K562 (cell line): ENCODE measurements around the gene PCDHA7.

Experiments
- CTBP1 ChIP-seq: fragments of 450-650 bp; IDR thresholded peaks from 2 replicates; pipeline ENCODE4 v1.6.1; 2016; ENCODE audit warnings: borderline replicate concordance
- FOS ChIP-seq: IDR thresholded peaks from 3 replicates; pipeline ENCODE4 v1.6.1; 2011; ENCODE audit not compliant: insufficient read length; ENCODE audit errors: extremely low read depth
- NR2C2 ChIP-seq, 2 experiments: fragments of 200-800 bp in 1 of 2; sonication (Bioruptor generic) in 1 of 2; sonication (generic) in 1 of 2; formaldehyde crosslinking in 1 of 2; IDR thresholded peaks; 2 replicates each; pipeline versions ENCODE4 v1.6.1 to v1.8.0; 2016 to 2022; ENCODE audit warnings: mild to moderate bottlenecking in 1 of 2, missing compliant biosample characterization in 1 of 2, missing genetic modification characterization in 1 of 2, missing genetic modification reagents in 1 of 2
- POLR2A ChIP-seq: fragments of 450-650 bp; conservative IDR thresholded peaks from 2 replicates; pipeline ENCODE4 v1.6.1; 2016
- RBBP5 ChIP-seq: fragments of 200-600 bp; sonication (generic); IDR thresholded peaks from 2 replicates; pipeline ENCODE4 v1.6.1; 2012; ENCODE audit warnings: borderline replicate concordance, mild to moderate bottlenecking, low read length, control low read depth, inconsistent platforms; ENCODE audit not compliant: insufficient read depth, poor library complexity, severe bottlenecking
- SETDB1 ChIP-seq: IDR thresholded peaks from one replicate; pipeline ENCODE4 v1.6.1; 2012; ENCODE audit warnings: low read length, control low read depth, inconsistent platforms
- SUPT5H ChIP-seq: fragments of 450-650 bp; IDR thresholded peaks from 2 replicates; pipeline ENCODE4 v1.6.1; 2016
- TCF7L2 ChIP-seq: fragments of 150-350 bp; IDR thresholded peaks from 2 replicates; pipeline ENCODE4 v1.6.1; 2016; ENCODE audit warnings: low read depth, mild to moderate bottlenecking, low read length, moderate library complexity
- YBX1 ChIP-seq: fragments of 450-650 bp; IDR thresholded peaks from 2 replicates; pipeline ENCODE4 v1.7.1; 2016; ENCODE audit warnings: mild to moderate bottlenecking
- ZFP36 ChIP-seq: fragments of 150-350 bp; IDR thresholded peaks from 2 replicates; pipeline ENCODE4 v1.6.1; 2018; ENCODE audit warnings: low read length, low read depth; ENCODE audit not compliant: partially characterized antibody
- ZNF174 ChIP-seq: fragments of 250-450 bp; sonication (Bioruptor Pico); IDR thresholded peaks from 2 replicates; pipeline ENCODE4 v1.4.0; 2020; ENCODE audit warnings: mild to moderate bottlenecking
- TF ChIP-seq, protein P1 (sequence below), 3 experiments: IDR thresholded peaks in 2 of 3; conservative IDR thresholded peaks in 1 of 3; 2 replicates each; pipeline ENCODE4 v1.5.1; 2011 to 2012; ENCODE audit warnings: low read length in 3 of 3, mild to moderate bottlenecking in 3 of 3, control low read depth in 2 of 3, improper control_type of control experiment in 1 of 3, inconsistent platforms in 1 of 3, low read depth in 1 of 3, mixed read lengths in 1 of 3, moderate library complexity in 1 of 3; ENCODE audit not compliant: insufficient read depth in 2 of 3
- TF ChIP-seq, protein P2 (sequence below): sonication (generic); formaldehyde crosslinking; IDR thresholded peaks from 2 replicates; pipeline ENCODE4 v1.9.0; 2022; ENCODE audit warnings: mild to moderate bottlenecking, missing genetic modification reagents

DNA sequence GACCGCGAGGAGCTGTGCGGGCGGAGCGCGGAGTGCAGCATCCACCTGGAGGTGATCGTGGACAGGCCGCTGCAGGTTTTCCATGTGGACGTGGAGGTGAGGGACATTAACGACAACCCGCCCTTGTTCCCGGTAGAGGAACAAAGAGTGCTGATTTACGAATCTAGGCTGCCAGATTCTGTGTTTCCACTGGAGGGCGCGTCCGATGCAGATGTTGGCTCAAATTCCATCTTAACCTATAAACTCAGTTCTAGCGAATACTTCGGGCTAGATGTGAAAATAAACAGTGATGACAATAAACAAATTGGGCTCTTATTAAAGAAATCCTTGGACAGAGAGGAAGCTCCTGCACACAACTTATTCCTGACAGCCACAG is 5.7 kb upstream of the PCDHA7 start:
- TF ChIP-seq POLR2A: no peak
- TF ChIP-seq YBX1: no peak
- TF ChIP-seq RBBP5: no peak
- TF ChIP-seq, protein P1, sequence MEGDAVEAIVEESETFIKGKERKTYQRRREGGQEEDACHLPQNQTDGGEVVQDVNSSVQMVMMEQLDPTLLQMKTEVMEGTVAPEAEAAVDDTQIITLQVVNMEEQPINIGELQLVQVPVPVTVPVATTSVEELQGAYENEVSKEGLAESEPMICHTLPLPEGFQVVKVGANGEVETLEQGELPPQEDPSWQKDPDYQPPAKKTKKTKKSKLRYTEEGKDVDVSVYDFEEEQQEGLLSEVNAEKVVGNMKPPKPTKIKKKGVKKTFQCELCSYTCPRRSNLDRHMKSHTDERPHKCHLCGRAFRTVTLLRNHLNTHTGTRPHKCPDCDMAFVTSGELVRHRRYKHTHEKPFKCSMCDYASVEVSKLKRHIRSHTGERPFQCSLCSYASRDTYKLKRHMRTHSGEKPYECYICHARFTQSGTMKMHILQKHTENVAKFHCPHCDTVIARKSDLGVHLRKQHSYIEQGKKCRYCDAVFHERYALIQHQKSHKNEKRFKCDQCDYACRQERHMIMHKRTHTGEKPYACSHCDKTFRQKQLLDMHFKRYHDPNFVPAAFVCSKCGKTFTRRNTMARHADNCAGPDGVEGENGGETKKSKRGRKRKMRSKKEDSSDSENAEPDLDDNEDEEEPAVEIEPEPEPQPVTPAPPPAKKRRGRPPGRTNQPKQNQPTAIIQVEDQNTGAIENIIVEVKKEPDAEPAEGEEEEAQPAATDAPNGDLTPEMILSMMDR (IDR thresholded peaks at IDR 0.05 in 2 of 3, conservative IDR thresholded peaks at IDR 0.05 in 1 of 3; ENCODE audit: insufficient read depth in 2 of 3, low read depth in 1 of 3, low read length in 3 of 3): peak in 2 of 3 experiments; percentile 5 to 15; a peak in 2 of 6 replicates
- TF ChIP-seq SETDB1: no peak
- TF ChIP-seq, protein P2, sequence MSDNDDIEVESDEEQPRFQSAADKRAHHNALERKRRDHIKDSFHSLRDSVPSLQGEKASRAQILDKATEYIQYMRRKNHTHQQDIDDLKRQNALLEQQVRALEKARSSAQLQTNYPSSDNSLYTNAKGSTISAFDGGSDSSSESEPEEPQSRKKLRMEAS (CRISPR knock-in tag): no peak
- no peak for TF ChIP-seq ZFP36
- TF ChIP-seq CTBP1: no peak
- no peak for TF ChIP-seq FOS
- TF ChIP-seq SUPT5H: no peak
- no peak for TF ChIP-seq TCF7L2
- no peak for TF ChIP-seq ZNF174 (CRISPR knock-in tag)
- no peak for TF ChIP-seq NR2C2 (CRISPR knock-in tag; IDR thresholded peaks at IDR 0.05)
- no peak for TF ChIP-seq NR2C2 (tag; IDR thresholded peaks at IDR 0.05)
